HK-2 (cell line): Measurements from ENCODE around the gene SNN.

ENCODE experiments used
- DNase-seq: peaks from one replicate; pipeline ENCODE4 v3.0.0-alpha.2; 2018; ENCODE audit not compliant: unreplicated experiment

SNN gene

GRCh38 chr16:11667824-11668622 lies at the start of gene SNN:
SNN (plus strand) TSS chr16:11668455; CDS start chr16:11676060, 7,605 bp downstream.
- peak; percentile 67 for DNase-seq

- no peak for DNase-seq
Observed at GRCh38 chr16:11619327-11619851, 48.9 kb upstream of the SNN start.

- DNase-seq: no peak
Observed at GRCh38 chr16:11620243-11621003, 47.8 kb upstream of the SNN start.

- no peak for DNase-seq
Observed at GRCh38 chr16:11621539-11621919, 46.7 kb upstream of the SNN start.

GRCh38 chr16:11621920-11622651 lies 46.2 kb upstream of the SNN start:
- no peak for DNase-seq

GRCh38 chr16:11624205-11624604 lies 44.0 kb upstream of the SNN start:
- DNase-seq: no peak

GRCh38 chr16:11624636-11625607 lies 43.3 kb upstream of the SNN start:
- DNase-seq: no peak

- no peak for DNase-seq
Observed at GRCh38 chr16:11625769-11626168, 42.5 kb upstream of the SNN start.

GRCh38 chr16:11626657-11627291 lies 41.5 kb upstream of the SNN start:
- no peak for DNase-seq

GRCh38 chr16:11627292-11627663 lies 41.0 kb upstream of the SNN start:
- no peak for DNase-seq

GRCh38 chr16:11627822-11628457 lies 40.3 kb upstream of the SNN start:
- peak; percentile 83 for DNase-seq

- DNase-seq: peak; percentile 45
Observed at GRCh38 chr16:11629071-11630030, 38.9 kb upstream of the SNN start.

- DNase-seq: peak; percentile 48
Observed at GRCh38 chr16:11630046-11630767, 38.0 kb upstream of the SNN start.

- DNase-seq: no peak
Observed at GRCh38 chr16:11630768-11631056, 37.5 kb upstream of the SNN start.

GRCh38 chr16:11631214-11631613 lies 37.0 kb upstream of the SNN start:
- DNase-seq: no peak

GRCh38 chr16:11632455-11632939 lies 35.8 kb upstream of the SNN start:
- peak; percentile 63 for DNase-seq

GRCh38 chr16:11633113-11633512 lies 35.1 kb upstream of the SNN start:
- DNase-seq: no peak

- DNase-seq: no peak
Observed at GRCh38 chr16:11634312-11634711, 33.9 kb upstream of the SNN start.
